ENCODE results near the gene PATJ. TPM values are rescaled to one million over a fixed set of nuclear protein-coding genes. Genes with fewer than 3 reads are reported as not detected.

Gene PATJ
- polyA plus RNA-seq, 1 donor from 2014 or later: 7.8 TPM

GRCh38 chr1:61816191-61816590 lies 73.9 kb downstream of the PATJ start:
- Histone ChIP-seq H2AFZ (ENCODE audit: low read depth, low read length) (no peak overlapping the region), H3K79me2 (replicated peaks; ENCODE audit: insufficient read depth, low read length) (no peaks in the 10 kb centered on the region), H3K36me3 (ENCODE audit: insufficient read depth, low read length) (no peaks in the 10 kb centered on the region), H3K27ac (ENCODE audit: low read length) (no peak overlapping the region), H3K27me3 (ENCODE audit: insufficient read depth, low read depth, low read length) (no peaks in the 10 kb centered on the region), H4K20me1 (ENCODE audit: insufficient read depth) (no peaks in the 10 kb centered on the region), H3K4me2 (ENCODE audit: low read length) (no peak overlapping the region), H3K9me2 (ENCODE audit: insufficient read depth, low read length) (no peaks in the 10 kb centered on the region), H3K9ac (ENCODE audit: low read length) (no peak overlapping the region), H3K9me3 (ENCODE audit: low read length) (no peaks in the 10 kb centered on the region), H3F3A (ENCODE audit: insufficient read depth, low read length, poor library complexity, severe bottlenecking) (no peaks in the 10 kb centered on the region), H3K4me3 (ENCODE audit: low read length) (no peak overlapping the region)
- TF ChIP-seq CTCF (IDR thresholded peaks at IDR 0.05; ENCODE audit: poor library complexity, severe bottlenecking): no peak
- TF ChIP-seq POLR2AphosphoS5 (IDR thresholded peaks at IDR 0.05): no peak
- TF ChIP-seq MXI1 (conservative IDR thresholded peaks at IDR 0.05; ENCODE audit: poor library complexity, severe bottlenecking): no peak
- TF ChIP-seq SMC3 (conservative IDR thresholded peaks at IDR 0.05; ENCODE audit: poor library complexity): no peak
- TF ChIP-seq RAD21 (conservative IDR thresholded peaks at IDR 0.05): no peak
- TF ChIP-seq TAF1 (IDR thresholded peaks at IDR 0.05; ENCODE audit: low read depth): no peak
- no peak for TF ChIP-seq EZH2 (IDR thresholded peaks at IDR 0.05; ENCODE audit: borderline replicate concordance, insufficient read depth, low read length, poor library complexity, severe bottlenecking)
- no peak for TF ChIP-seq EP300 (conservative IDR thresholded peaks at IDR 0.05; ENCODE audit: poor library complexity, severe bottlenecking)
- no peak for TF ChIP-seq REST (IDR thresholded peaks at IDR 0.05; ENCODE audit: borderline replicate concordance)

- H3K4me2 ChIP-seq (ENCODE audit: low read length): no peak overlapping the region
- H4K20me1 ChIP-seq (ENCODE audit: insufficient read depth): no peaks in the 10 kb centered on the region
- H3K36me3 ChIP-seq (ENCODE audit: insufficient read depth, low read length): no peaks in the 10 kb centered on the region
- H3K27me3 ChIP-seq (ENCODE audit: insufficient read depth, low read depth, low read length): no peaks in the 10 kb centered on the region
- H3K79me2 ChIP-seq (replicated peaks; ENCODE audit: insufficient read depth, low read length): no peaks in the 10 kb centered on the region
- TF ChIP-seq POLR2AphosphoS5 (IDR thresholded peaks at IDR 0.05): no peak
- no peak for TF ChIP-seq SMC3 (conservative IDR thresholded peaks at IDR 0.05; ENCODE audit: poor library complexity)
- no peak for TF ChIP-seq MXI1 (conservative IDR thresholded peaks at IDR 0.05; ENCODE audit: poor library complexity, severe bottlenecking)
- no peak for TF ChIP-seq CTCF (IDR thresholded peaks at IDR 0.05; ENCODE audit: poor library complexity, severe bottlenecking)
- TF ChIP-seq REST (IDR thresholded peaks at IDR 0.05; ENCODE audit: borderline replicate concordance): no peak
- TF ChIP-seq RAD21 (conservative IDR thresholded peaks at IDR 0.05): no peak
- no peak overlapping the region for H3K4me3 ChIP-seq (ENCODE audit: low read length)
- no peak overlapping the region for H3K27ac ChIP-seq (ENCODE audit: low read length)
- no peaks in the 10 kb centered on the region for H3K9me2 ChIP-seq (ENCODE audit: insufficient read depth, low read length)
- H3K9me3 ChIP-seq (ENCODE audit: low read length): no peaks in the 10 kb centered on the region
- no peak overlapping the region for H3K9ac ChIP-seq (ENCODE audit: low read length)
- no peaks in the 10 kb centered on the region for H3F3A ChIP-seq (ENCODE audit: insufficient read depth, low read length, poor library complexity, severe bottlenecking)
- no peak overlapping the region for H2AFZ ChIP-seq (ENCODE audit: low read depth, low read length)
Measured at GRCh38 chr1:61818992-61819391, 76.7 kb downstream of the PATJ start.

Measured in neural cell (in vitro differentiated cells).